KBM-7 (cell line): Measurements from ENCODE around the gene BCL6B.
"Not testable (repeated sequence)": the region's sequence is repeated elsewhere in the genome, so short reads cannot be mapped to it uniquely, and the experiment has no call there.

ENCODE experiments used
- DNase-seq: peaks from one replicate; pipeline ENCODE4 v3.0.0-alpha.2; 2015
- in situ Hi-C: fragments of 300-500 bp; cut with MboI; formaldehyde crosslinking; loops from 2 replicates; pipeline ENCODE4 v1.14.3; 2020; ENCODE audit warnings: low sequenced_read_pairs, low pct_unique_long_range_greater_than_20kb, mixed read lengths

The BCL6B gene

GRCh38 chr17:7045492-7046126 is 22.8 kb downstream of the BCL6B start:
- DNase-seq = peak; percentile 76
- in situ Hi-C loops = loop anchor here (25.0 kb wide), 1 partner anchor 292 kb away; the partner anchor contains the start of genes ACAP1 and NEURL4

GRCh38 chr17:7046127-7046724 is 23.4 kb downstream of the BCL6B start:
- in situ Hi-C loops = loop anchor here (25.0 kb wide), 1 partner anchor 291 kb away; the partner anchor contains the start of genes ACAP1 and NEURL4
- DNase-seq = no peak

- in situ Hi-C loops = loop anchor here (25.0 kb wide), 1 partner anchor 290 kb away; the partner anchor contains the start of genes ACAP1 and NEURL4
- not testable (repeated sequence) for DNase-seq
Observed at GRCh38 chr17:7046725-7047397, 24.0 kb downstream of the BCL6B start.

GRCh38 chr17:7047566-7047965 is 24.7 kb downstream of the BCL6B start:
- no peak for DNase-seq
- in situ Hi-C loops = loop anchor here (25.0 kb wide), 1 partner anchor 290 kb away; the partner anchor contains the start of genes ACAP1 and NEURL4

- in situ Hi-C loops = loop anchor here (25.0 kb wide), 1 partner anchor 288 kb away; the partner anchor contains the start of genes ACAP1 and NEURL4
- peak; percentile 31 for DNase-seq
Observed at GRCh38 chr17:7048968-7049367, 26.1 kb downstream of the BCL6B start.

- in situ Hi-C loops = loop anchor here (10.0 kb wide), 1 partner anchor 84 kb away; no protein-coding TSS in a partner anchor
- DNase-seq = not testable (repeated sequence)
Observed at GRCh38 chr17:7050583-7050982, 27.7 kb downstream of the BCL6B start.

- DNase-seq = no peak
- in situ Hi-C loops = loop anchor here (10.0 kb wide), 1 partner anchor 78 kb away; no protein-coding TSS in a partner anchor
Observed at GRCh38 chr17:7056386-7056785, 33.5 kb downstream of the BCL6B start.

GRCh38 chr17:7058831-7059447 is 36.1 kb downstream of the BCL6B start:
- in situ Hi-C loops = loop anchor here (10.0 kb wide), 1 partner anchor 76 kb away; no protein-coding TSS in a partner anchor
- no peak for DNase-seq

- in situ Hi-C loops = no loop called here
- DNase-seq = no peak
Observed at GRCh38 chr17:7060165-7060891, 37.5 kb downstream of the BCL6B start.

GRCh38 chr17:7063518-7064094 is 40.8 kb downstream of the BCL6B start:
- no peak for DNase-seq
- in situ Hi-C loops = no loop called here

GRCh38 chr17:7064261-7064660 is 41.4 kb downstream of the BCL6B start:
- no peak for DNase-seq
- in situ Hi-C loops = no loop called here

GRCh38 chr17:7067198-7067597 is 44.3 kb downstream of the BCL6B start:
- no peak for DNase-seq
- in situ Hi-C loops = no loop called here

- DNase-seq = no peak
- in situ Hi-C loops = no loop called here
Observed at GRCh38 chr17:7068268-7068667, 45.4 kb downstream of the BCL6B start.

- no peak for DNase-seq
- in situ Hi-C loops = no loop called here
Observed at GRCh38 chr17:7070712-7071111, 47.9 kb downstream of the BCL6B start.

- in situ Hi-C loops = no loop called here
- DNase-seq = no peak
Observed at GRCh38 chr17:7072406-7072805, 49.6 kb downstream of the BCL6B start.

- DNase-seq = no peak
- in situ Hi-C loops = no loop called here
Observed at GRCh38 chr17:7074931-7075330, 52.1 kb downstream of the BCL6B start.

GRCh38 chr17:7077911-7078546 is 55.2 kb downstream of the BCL6B start:
- in situ Hi-C loops = no loop called here
- DNase-seq = no peak

GRCh38 chr17:7078711-7079110 is 55.9 kb downstream of the BCL6B start:
- no peak for DNase-seq
- in situ Hi-C loops = no loop called here
